Fibroblast of the aortic adventitia (primary cell): ENCODE results near the gene ADGRD1. TPM values are rescaled to one million over a fixed set of nuclear protein-coding genes. Genes with fewer than 3 reads are reported as not detected.
A peak's percentile ranks its signal among the peaks of the same experiment; 100 is the strongest.

Source experiments
- DNase-seq: peaks from one replicate; pipeline ENCODE4 v3.0.0-alpha.2; 2010; ENCODE audit warnings: low read depth
- H3K4me3 ChIP-seq: 2 replicates; pipeline ENCODE4 v1.5.1; 2011; ENCODE audit warnings: low read depth, mild to moderate bottlenecking, control low read depth, low read length, moderate library complexity
- total RNA-seq: library from RNA; depleted of rRNA; stranded (reverse); fragments of >200 nt; gene quantifications from 2 replicates; pipeline ENCODE4 v1.2.3, GENCODE V29; 2012; ENCODE audit warnings: low replicate concordance
- TF ChIP-seq, protein P1 (sequence below): IDR thresholded peaks from 2 replicates; pipeline ENCODE4 v1.5.1; 2011; ENCODE audit warnings: mild to moderate bottlenecking, low read length, control low read depth, inconsistent platforms; ENCODE audit not compliant: insufficient read depth

ADGRD1 gene
- total RNA-seq, 1 donor = 1.2 TPM

DNA sequence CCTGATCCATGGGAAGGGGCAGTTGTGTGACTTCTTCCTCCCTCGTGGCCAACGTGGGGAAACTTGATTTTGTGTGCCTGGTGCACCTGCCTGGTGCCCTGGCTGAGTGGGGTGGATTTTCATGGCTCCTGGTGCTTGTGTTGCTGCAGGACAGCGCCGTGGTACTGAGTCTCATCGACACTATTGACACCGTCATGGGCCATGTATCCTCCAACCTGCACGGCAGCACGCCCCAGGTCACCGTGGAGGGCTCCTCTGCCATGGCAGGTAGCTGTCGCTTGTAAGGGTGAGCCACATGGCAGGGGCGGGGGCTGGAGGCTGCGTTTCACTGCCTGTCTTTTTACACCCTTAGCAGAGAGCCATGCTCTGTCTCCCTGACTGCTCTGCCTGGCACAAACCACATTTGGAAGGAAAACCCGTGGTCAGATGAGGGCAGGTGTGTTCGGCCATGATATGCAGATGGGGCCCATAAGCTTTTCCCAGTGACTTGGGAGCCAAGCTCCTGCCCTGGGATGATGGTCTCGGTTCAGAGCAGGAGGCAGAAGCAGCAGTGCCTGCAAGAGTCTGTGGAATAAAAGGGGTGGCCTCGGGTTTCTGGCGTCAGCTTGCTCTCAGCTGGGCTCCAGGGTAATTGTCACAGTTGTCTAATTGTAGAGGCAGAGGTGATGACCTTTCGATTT, 49.5 kb downstream of the ADGRD1 start:
- TF ChIP-seq, protein P1, sequence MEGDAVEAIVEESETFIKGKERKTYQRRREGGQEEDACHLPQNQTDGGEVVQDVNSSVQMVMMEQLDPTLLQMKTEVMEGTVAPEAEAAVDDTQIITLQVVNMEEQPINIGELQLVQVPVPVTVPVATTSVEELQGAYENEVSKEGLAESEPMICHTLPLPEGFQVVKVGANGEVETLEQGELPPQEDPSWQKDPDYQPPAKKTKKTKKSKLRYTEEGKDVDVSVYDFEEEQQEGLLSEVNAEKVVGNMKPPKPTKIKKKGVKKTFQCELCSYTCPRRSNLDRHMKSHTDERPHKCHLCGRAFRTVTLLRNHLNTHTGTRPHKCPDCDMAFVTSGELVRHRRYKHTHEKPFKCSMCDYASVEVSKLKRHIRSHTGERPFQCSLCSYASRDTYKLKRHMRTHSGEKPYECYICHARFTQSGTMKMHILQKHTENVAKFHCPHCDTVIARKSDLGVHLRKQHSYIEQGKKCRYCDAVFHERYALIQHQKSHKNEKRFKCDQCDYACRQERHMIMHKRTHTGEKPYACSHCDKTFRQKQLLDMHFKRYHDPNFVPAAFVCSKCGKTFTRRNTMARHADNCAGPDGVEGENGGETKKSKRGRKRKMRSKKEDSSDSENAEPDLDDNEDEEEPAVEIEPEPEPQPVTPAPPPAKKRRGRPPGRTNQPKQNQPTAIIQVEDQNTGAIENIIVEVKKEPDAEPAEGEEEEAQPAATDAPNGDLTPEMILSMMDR = no peak
- no peak overlapping the region for H3K4me3 ChIP-seq
- DNase-seq = no peak

GRCh38 chr12:131003716-131004045, 50.0 kb downstream of the ADGRD1 start:
- no peak for DNase-seq
- H3K4me3 ChIP-seq = no peak overlapping the region
- TF ChIP-seq, protein P1 = no peak

DNA sequence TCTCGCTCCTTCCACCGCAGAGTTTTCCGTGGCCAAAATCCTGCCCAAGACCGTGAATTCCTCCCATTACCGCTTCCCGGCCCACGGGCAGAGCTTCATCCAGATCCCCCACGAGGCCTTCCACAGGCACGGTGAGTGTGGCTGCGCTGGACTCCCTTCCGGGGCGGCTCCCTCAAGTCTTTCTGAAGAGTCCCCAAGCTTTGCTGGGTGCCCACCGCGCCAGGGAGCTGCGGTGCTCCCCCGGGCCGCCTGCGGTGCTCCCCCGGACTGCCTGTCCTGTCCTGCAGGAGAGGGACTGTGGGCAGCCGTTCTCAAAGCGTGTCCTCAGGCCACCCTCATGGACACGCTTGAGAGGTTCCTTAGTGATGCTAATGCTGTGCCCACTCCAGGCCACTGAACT, 50.5 kb downstream of the ADGRD1 start:
- TF ChIP-seq, protein P1 = no peak
- no peak overlapping the region for H3K4me3 ChIP-seq
- DNase-seq = no peak

DNA sequence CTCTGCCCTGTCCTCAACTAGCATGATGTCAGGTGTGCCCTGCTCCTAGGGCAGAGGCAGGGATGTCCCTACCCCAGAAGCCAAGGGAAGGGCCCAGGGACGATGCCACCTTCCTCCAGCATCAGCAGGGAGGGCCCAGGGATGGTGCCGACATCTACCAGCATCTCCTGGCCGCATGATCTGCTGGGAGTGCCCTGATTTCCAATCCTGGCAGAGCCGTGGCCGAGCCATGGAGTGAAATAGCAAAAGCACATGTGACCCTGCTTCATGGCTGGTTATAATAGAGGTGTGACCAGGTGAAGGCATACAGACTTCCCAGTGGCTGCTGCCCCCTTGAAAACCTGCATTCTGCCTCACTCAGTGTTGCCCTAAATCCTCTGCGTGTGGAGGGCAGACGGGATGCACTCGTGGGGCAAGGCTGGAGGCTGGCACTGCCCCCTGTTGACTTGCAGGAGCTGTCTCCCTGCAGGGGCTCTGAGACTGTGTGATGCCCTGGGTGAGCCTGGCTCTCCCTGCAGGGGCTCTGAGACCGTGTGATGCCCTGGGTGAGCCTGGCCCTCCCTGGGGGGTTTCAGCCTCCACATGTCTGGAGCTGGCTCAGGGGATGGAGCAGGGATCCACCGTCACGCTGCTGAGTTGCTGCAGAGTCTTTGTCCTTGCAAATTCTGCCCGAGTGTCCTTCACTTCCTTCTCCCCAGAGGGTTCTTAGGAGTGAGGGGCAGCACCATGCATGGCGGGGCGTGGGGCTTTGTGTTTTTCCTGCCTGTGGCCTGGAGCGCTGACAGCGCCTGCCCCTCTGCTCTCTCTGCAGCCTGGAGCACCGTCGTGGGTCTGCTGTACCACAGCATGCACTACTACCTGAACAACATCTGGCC, 51.7 kb downstream of the ADGRD1 start:
- DNase-seq = no peak

GRCh38 chr12:131006036-131006735, 52.5 kb downstream of the ADGRD1 start:
- TF ChIP-seq, protein P1 = no peak
- no peak overlapping the region for H3K4me3 ChIP-seq
- DNase-seq = no peak

More for the DNA sequence above, 51.7 kb downstream of the ADGRD1 start:
- H3K4me3 ChIP-seq = no peak overlapping the region
- TF ChIP-seq, protein P1 = no peak

- no peak overlapping the region for H3K4me3 ChIP-seq
- TF ChIP-seq, protein P1 = no peak
- DNase-seq = peak; percentile 4
Observed at GRCh38 chr12:131007031-131007739, 53.5 kb downstream of the ADGRD1 start.
